NCI-H1105 treated with DMSO at 0.1 percent for 48 hours (cell line): ENCODE measurements around the gene VWA5B2.

Experiments used
- DNase-seq: peaks from one replicate; lab custom pipeline; 2025; lab: John Stamatoyannopoulos, UW

VWA5B2 gene

GRCh38 chr3:184223946-184224345 is 5.4 kb upstream of the VWA5B2 start:
- DNase-seq, result no peak

- DNase-seq, result peak; percentile 56
Observed at GRCh38 chr3:184227481-184227935, 1.9 kb upstream of the VWA5B2 start.

DNA sequence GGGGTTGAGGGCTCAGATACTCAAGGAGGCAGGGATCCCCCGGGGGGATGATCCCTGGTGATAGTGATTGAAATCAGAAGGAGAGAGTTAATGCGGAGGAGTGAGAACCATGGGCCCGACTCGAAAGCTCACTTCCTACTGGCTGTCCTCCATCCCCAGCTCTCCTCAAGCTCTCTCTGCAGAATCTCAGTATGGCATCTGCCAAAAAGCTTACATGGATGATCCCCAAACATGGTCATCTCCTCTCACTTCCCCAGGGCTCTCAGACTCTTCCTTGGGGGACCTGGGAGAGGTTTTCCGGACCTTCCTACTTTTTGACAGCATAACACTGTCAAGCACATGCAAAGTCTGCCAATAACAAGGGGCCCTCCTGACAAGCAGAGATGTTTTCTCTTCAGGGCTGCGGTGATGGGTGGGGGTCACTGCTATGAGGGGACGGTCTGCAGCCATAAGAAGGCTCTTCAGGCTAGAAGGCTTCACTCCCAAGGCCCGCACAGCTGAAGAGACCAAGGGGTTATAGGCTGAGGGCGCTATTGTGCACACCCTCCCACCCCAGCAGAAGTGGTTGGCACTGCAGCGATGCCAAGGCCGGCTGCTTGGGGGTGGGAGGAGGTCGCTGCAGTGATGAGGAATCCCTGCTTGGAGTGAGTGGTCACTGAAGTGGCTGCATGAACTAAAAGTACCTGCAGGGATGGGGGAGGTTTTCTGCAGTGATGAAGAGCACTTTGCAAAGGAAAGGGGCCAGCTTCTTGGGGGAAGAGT is 828 bp upstream of the VWA5B2 start:
- DNase-seq, result no peak

GRCh38 chr3:184230081-184230602 is 757 bp downstream of the VWA5B2 start:
- peak; percentile 38 for DNase-seq

DNA sequence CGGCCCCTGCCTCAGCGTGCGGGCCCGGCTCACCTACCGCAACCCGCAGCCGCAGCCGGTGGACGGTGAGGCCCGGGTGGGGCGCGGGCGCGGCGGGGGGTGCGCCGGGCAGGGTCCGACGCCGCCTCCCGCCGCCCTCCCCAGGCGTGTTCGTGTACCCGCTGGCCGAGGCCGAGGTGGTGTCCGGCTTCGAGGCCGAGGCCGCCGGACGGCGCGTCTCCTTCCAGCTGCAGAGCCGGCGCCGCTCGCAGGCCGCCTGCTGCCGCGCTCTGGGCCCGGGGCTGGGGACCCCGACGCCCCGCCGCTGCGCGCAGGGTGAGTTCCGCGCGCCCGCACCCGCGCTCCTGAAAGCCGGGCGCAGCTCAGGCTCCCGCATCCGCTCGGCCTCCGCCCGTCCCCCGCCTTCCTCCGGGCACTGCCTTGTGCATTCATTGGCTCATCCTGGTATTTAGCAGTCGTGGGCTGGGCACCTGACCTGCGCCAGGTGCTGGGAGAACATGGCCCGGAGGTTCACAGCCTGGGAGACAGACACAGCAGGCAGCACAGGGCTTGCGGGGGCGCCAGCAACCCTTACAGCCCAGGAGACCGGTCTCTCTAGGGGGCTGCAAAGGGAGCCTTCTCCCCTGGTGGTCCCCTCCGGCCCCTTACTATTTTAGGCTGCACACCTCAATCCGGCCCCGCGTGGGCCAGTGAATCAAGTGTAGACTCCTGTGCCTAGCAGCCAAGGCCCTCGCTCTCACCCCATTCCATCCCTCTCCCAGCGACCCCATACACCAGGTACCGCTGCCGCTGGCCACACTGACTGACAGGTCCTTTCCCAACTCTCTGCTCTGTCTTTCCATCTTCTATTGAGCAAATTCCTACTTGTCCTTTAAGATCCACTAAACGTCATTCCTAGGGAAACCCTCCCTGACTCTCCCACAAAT is 1.5 kb downstream of the VWA5B2 start:
- peak; percentile 82 for DNase-seq

- no peak for DNase-seq
Observed at GRCh38 chr3:184231671-184232070, 2.3 kb downstream of the VWA5B2 start.

DNA sequence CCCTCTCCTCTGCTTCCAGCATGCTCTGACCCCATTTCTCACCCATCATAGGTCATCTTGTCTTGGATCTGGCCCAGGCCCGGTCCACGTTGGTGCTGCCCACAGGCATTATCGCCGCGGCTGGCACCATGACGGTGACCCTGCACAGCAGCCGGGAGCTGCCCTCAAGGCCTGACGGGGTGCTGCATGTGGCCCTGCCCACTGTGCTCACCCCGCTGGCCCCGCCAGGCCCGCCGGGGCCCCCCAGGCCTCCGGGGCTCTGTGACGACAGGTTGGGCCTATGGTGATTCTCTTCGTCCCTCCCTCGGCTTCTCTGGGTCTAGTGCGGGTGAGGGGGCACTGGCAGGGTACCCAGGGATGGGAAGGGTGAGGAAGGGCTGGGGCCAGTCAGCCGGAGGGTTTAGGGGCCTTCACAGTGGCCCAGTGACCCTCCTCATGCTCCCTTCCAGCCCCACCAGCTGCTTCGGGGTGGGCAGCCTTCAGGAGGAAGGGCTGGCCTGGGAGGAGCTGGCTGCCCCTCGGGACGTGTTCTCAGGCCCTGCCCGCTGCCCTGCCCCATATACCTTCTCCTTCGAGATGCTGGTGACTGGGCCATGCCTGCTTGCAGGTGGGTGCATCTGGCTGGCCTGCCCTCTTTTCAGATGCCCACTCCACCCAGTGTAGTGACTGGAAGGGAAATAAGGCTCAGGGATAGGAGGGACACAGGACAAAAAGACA is 3.9 kb downstream of the VWA5B2 start:
- no peak for DNase-seq

- no peak for DNase-seq
Observed at GRCh38 chr3:184234224-184234623, 4.8 kb downstream of the VWA5B2 start.

DNA sequence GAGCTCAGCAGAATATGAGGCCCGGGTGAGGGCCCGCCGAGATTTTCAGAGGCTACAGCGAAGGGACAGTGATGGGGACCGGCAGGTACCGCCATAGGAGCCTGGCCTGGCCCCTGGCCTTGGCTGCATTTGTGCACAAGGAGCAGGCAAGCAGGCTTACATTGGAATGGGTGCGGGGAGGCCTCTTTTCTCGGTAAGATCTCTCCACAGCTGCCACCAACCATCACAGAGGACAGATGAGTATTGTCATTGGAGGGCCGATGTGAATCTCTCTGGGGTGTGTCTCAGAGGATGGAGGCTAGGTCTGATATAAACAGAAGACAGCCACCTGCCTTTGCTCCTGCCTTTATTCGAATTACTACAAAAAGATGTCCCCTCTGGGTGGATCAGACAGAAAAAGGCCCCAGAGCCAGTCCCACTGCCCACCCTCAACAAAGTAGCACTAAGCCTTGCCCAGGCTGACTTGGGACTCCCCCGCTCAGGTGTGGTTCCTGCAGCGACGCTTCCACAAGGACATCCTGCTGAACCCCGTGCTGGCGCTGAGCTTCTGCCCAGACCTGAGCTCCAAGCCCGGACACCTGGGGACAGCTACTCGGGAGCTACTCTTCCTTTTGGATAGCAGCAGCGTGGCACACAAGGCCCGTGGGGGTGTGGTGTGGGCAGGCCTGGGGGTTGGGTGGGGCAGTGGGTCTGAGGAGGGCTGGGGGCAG is 5.4 kb downstream of the VWA5B2 start:
- DNase-seq, result no peak

DNA sequence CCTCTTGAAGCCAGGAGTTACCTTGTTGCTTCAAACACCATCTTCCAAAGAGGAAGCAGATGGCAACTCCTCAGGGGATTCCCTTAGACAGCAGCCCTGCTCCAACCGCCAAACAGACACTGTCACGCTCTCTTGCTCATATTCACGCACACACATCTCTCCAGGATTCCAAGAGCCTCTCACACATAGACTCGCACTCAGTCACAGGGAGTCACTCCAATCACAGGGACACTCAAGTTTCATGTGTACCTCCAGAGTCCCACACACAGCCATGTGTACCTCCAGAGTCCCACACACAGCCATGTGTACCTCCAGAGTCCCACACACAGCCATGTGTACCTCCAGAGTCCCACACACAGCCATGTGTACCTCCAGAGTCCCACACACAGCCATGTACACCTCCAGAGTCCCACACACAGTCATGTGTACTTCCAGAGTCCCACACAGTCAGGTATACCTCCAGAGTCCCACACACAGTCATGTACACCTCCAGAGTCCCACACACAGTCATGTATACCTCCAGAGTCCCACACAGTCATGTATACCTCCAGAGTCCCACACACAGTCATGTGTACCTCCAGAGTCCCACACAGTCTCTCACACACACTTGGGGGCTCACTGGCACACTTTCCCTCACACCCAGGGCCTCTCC is 6.1 kb downstream of the VWA5B2 start:
- DNase-seq, result no peak

GRCh38 chr3:184236033-184236410 is 6.6 kb downstream of the VWA5B2 start:
- DNase-seq, result no peak

- DNase-seq, result no peak
Observed at GRCh38 chr3:184236636-184237035, 7.3 kb downstream of the VWA5B2 start.

- no peak for DNase-seq
Observed at GRCh38 chr3:184237211-184237610, 7.8 kb downstream of the VWA5B2 start.

- no peak for DNase-seq
Observed at GRCh38 chr3:184237807-184238206, 8.4 kb downstream of the VWA5B2 start.

DNA sequence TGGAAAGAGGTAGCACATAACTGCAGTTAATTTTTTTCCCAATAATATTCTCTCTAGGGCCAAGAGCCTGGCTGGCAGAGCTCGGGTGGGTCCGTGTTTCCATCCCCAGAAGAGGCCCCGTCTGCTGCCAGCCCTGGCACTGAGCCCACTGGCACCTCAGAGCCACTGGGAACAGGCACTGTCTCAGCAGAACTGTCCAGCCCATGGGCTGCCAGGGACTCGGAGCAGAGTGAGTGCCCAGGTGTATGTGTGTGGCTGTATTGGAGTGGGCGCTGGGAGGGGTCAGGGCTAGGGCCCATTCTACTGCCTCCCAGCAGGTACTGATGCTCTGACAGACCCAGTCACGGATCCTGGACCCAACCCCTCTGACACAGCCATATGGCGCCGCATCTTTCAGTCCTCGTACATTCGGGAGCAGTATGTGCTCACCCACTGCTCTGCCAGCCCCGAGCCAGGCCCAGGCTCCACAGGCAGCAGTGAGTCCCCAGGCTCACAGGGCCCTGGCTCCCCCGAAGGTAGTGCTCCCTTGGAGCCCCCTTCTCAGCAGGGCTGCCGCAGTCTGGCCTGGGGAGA is 8.9 kb downstream of the VWA5B2 start:
- no peak for DNase-seq

DNA sequence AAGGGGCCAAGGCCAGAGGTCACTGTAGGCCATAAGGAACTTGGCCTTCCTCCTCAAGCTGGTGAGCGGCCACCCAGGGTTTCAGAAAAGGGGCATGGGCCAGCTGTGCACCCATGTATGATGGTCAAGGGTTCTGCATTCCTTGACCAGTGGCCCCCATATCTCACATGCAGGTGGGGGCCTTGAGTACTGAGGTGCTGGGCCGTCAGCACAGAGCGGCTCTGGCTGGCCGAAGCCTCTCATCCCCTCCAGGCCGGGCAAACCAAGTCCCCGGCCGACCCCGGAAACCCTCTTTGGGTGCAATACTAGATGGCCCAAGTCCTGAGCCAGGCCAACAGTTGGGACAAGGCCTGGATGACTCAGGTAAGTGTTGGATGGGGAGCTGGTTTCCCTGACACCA is 9.8 kb downstream of the VWA5B2 start:
- no peak for DNase-seq

- DNase-seq, result no peak
Observed at GRCh38 chr3:184239708-184240107, 10.3 kb downstream of the VWA5B2 start.

DNA sequence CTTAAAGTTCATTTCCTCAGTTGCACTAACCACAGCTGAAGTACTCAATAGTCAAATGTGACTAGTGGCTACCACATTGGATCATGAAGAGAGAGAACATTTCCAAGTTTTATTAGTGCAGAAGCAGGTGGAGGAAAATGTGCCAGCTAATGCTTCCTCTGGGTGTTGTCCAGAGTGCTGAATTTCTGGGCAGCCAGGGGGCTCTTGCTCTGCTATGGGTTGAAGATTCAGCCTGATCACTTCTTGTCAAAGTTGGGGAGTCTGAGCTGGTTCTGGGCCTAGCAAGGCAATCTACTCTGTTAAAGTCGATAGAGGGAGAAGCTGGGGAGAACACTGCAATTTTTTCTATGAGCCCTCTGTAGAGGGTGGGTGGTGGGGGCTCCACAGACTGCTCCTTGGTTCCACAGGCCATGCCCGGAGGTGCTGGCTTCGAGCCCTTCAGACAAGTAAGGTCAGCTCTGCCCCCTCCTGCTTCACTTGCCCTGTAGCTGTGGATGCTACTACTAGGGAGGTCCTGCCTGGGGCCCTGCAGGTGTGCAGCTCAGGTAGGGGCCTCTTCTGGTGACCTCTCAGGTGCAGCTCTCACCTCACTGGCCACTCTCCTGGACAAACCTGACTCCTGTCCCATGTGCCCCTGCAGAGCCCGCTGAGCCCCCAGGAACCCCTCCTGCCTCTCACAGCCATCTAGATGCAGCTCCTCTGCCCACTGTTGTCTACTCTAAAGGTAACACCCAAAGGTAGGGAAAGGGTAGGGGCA is 11.2 kb downstream of the VWA5B2 start:
- DNase-seq, result no peak

- no peak for DNase-seq
Observed at GRCh38 chr3:184241141-184241446, 11.7 kb downstream of the VWA5B2 start.
